ENCODE measurements around the gene SDS.
"Not testable (repeated sequence)": the region's sequence is repeated elsewhere in the genome, so short reads cannot be mapped to it uniquely, and the experiment has no call there.

Gene SDS

GRCh38 chr12:113373969-113374368, 29.7 kb downstream of the SDS start:
- DNase-seq: no peak

GRCh38 chr12:113373440-113373839, 30.2 kb downstream of the SDS start:
- no peak for DNase-seq

GRCh38 chr12:113372371-113372770, 31.3 kb downstream of the SDS start:
- no peak for DNase-seq

- DNase-seq: no peak
Observed at GRCh38 chr12:113371808-113372207, 31.9 kb downstream of the SDS start.

GRCh38 chr12:113370923-113371682, 32.6 kb downstream of the SDS start:
- no peak for DNase-seq

- DNase-seq: no peak
Observed at GRCh38 chr12:113369391-113369985, 34.2 kb downstream of the SDS start.

GRCh38 chr12:113368331-113368730, 35.4 kb downstream of the SDS start:
- DNase-seq: no peak

- no peak for DNase-seq
Observed at GRCh38 chr12:113366827-113367226, 36.9 kb downstream of the SDS start.

GRCh38 chr12:113365639-113366395, 37.9 kb downstream of the SDS start:
- DNase-seq: no peak

- DNase-seq: no peak
Observed at GRCh38 chr12:113364698-113365097, 39.0 kb downstream of the SDS start.

GRCh38 chr12:113361574-113362370, 41.9 kb downstream of the SDS start:
- no peak for DNase-seq

GRCh38 chr12:113359939-113360748, 43.5 kb downstream of the SDS start:
- no peak for DNase-seq

- no peak for DNase-seq
Observed at GRCh38 chr12:113359133-113359938, 44.4 kb downstream of the SDS start.

GRCh38 chr12:113358381-113359132, 45.1 kb downstream of the SDS start, which contains the start of gene PLBD2:
Gene PLBD2 (plus strand): TSS chr12:113358587. CDS start chr12:113358601, 14 bp downstream.
- peak; percentile 97 for DNase-seq

- not testable (repeated sequence) for DNase-seq
Observed at GRCh38 chr12:113354192-113354591, 49.5 kb downstream of the SDS start.

GRCh38 chr12:113351089-113351488, 52.6 kb downstream of the SDS start:
- DNase-seq: no peak

- DNase-seq: no peak
Observed at GRCh38 chr12:113348849-113349536, 54.7 kb downstream of the SDS start.

GRCh38 chr12:113347892-113348291, 55.8 kb downstream of the SDS start:
- no peak for DNase-seq

- no peak for DNase-seq
Observed at GRCh38 chr12:113347107-113347506, 56.6 kb downstream of the SDS start.

- DNase-seq: no peak
Observed at GRCh38 chr12:113346353-113346752, 57.3 kb downstream of the SDS start.
